Measurements from ENCODE around the gene AKR1C3. TPM values are rescaled to one million over a fixed set of nuclear protein-coding genes. Genes with fewer than 3 reads are reported as not detected.

The AKR1C3 gene
- total and polyA plus RNA-seq, 2 experiments from 2014 or later, result 6.9 to 9.1 TPM

DNA sequence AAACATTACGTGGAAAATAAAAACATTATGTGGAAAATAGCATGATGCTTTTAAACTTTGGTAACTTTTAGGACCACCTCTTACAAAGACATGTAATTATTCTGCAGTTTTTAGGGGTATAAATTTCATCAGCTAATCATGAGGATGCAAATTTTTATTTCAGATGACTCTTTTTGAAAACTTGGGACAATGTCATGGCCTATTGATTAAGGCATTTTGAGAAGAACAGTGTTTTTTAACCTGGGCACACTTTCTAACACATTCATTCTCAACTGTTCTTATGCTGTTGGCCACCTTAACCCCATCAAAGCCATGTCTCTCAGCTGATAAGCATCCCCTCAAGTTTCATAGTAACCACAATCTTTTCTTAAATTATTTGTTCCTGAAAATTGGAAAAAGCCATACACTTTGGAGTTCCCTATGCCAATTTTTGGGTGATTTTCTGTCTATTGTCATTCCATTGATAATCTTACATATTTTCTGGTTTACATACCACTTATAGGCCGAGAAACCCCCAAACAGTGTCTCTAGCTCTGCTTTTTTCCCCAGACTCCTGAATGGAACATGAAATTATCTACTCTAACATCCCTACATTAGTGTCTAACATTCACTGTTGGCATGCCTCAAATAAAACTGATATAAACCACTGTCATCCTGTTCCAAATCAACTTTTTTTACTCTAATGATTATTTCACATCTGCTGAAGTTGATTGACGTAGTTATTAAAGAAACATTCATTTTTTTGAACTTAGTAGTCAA is 14.6 kb downstream of the AKR1C3 start:
- Mint-ChIP-seq H3K36me3 (ENCODE audit: low read depth) (peaks cover 13% of the 10 kb centered on the region; the same call in 2 of the 3 replicates), H3K27ac (no peak overlapping the region), H3K4me1 (no peaks in the 10 kb centered on the region), H3K27me3 (ENCODE audit: insufficient read depth, low read depth, poor library complexity) (no peaks in the 10 kb centered on the region), H3K9me3 (peaks cover 38% of the 10 kb centered on the region), H3K4me3 (no peak overlapping the region)
- no peaks in the 10 kb centered on the region for H3K79me2 ChIP-seq (replicated peaks; ENCODE audit: insufficient read depth)
- no peaks in the 10 kb centered on the region for H3K4me1 ChIP-seq (ENCODE audit: insufficient read depth)
- ATAC-seq, result no peak
- H3K27ac ChIP-seq (ENCODE audit: low read depth), result no peak overlapping the region
- no peak overlapping the region for H2AFZ ChIP-seq
- no peak for DNase-seq (ENCODE audit: low spot score)
- no peak overlapping the region for H3K4me2 ChIP-seq
- H3K27me3 ChIP-seq (ENCODE audit: insufficient read depth), result no peaks in the 10 kb centered on the region
- no peaks in the 10 kb centered on the region for H3K9me2 ChIP-seq (ENCODE audit: insufficient read depth)
- 0 out of 2 replicates have a peak, but pooled peaks cover 2% of the 10 kb centered on the region for H3K36me3 ChIP-seq (ENCODE audit: insufficient read depth)
- H3K4me3 ChIP-seq, result no peak overlapping the region
- TF ChIP-seq ZNF462 (CRISPR knock-in tag; IDR thresholded peaks at IDR 0.05), result no peak
- TF ChIP-seq CREB1 (CRISPR knock-in tag; IDR thresholded peaks at IDR 0.05; ENCODE audit: low read depth), result no peak
- TF ChIP-seq NANOG (IDR thresholded peaks at IDR 0.05; ENCODE audit: borderline replicate concordance), result no peak
- TF ChIP-seq EZH2phosphoT487 (IDR thresholded peaks at IDR 0.05; ENCODE audit: unreplicated experiment), result no peak
- no peak for TF ChIP-seq ZNF114 (CRISPR knock-in tag; IDR thresholded peaks at IDR 0.05)
- no peak for TF ChIP-seq POLR2AphosphoS5 (IDR thresholded peaks at IDR 0.05; ENCODE audit: low read depth)
- no peak for TF ChIP-seq STAT1 (IDR thresholded peaks at IDR 0.05; ENCODE audit: unreplicated experiment)
- TF ChIP-seq ETS1 (IDR thresholded peaks at IDR 0.05), result no peak
- TF ChIP-seq, protein P1, sequence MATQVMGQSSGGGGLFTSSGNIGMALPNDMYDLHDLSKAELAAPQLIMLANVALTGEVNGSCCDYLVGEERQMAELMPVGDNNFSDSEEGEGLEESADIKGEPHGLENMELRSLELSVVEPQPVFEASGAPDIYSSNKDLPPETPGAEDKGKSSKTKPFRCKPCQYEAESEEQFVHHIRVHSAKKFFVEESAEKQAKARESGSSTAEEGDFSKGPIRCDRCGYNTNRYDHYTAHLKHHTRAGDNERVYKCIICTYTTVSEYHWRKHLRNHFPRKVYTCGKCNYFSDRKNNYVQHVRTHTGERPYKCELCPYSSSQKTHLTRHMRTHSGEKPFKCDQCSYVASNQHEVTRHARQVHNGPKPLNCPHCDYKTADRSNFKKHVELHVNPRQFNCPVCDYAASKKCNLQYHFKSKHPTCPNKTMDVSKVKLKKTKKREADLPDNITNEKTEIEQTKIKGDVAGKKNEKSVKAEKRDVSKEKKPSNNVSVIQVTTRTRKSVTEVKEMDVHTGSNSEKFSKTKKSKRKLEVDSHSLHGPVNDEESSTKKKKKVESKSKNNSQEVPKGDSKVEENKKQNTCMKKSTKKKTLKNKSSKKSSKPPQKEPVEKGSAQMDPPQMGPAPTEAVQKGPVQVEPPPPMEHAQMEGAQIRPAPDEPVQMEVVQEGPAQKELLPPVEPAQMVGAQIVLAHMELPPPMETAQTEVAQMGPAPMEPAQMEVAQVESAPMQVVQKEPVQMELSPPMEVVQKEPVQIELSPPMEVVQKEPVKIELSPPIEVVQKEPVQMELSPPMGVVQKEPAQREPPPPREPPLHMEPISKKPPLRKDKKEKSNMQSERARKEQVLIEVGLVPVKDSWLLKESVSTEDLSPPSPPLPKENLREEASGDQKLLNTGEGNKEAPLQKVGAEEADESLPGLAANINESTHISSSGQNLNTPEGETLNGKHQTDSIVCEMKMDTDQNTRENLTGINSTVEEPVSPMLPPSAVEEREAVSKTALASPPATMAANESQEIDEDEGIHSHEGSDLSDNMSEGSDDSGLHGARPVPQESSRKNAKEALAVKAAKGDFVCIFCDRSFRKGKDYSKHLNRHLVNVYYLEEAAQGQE (IDR thresholded peaks at IDR 0.05; ENCODE audit: unreplicated experiment), result no peak
- TF ChIP-seq, protein P2, sequence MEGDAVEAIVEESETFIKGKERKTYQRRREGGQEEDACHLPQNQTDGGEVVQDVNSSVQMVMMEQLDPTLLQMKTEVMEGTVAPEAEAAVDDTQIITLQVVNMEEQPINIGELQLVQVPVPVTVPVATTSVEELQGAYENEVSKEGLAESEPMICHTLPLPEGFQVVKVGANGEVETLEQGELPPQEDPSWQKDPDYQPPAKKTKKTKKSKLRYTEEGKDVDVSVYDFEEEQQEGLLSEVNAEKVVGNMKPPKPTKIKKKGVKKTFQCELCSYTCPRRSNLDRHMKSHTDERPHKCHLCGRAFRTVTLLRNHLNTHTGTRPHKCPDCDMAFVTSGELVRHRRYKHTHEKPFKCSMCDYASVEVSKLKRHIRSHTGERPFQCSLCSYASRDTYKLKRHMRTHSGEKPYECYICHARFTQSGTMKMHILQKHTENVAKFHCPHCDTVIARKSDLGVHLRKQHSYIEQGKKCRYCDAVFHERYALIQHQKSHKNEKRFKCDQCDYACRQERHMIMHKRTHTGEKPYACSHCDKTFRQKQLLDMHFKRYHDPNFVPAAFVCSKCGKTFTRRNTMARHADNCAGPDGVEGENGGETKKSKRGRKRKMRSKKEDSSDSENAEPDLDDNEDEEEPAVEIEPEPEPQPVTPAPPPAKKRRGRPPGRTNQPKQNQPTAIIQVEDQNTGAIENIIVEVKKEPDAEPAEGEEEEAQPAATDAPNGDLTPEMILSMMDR (conservative IDR thresholded peaks at IDR 0.05; ENCODE audit: low read depth in 2 of 2), result no peak
- TF ChIP-seq EZH2 (IDR thresholded peaks at IDR 0.05; ENCODE audit: low read depth, unreplicated experiment), result no peak
- no peak for TF ChIP-seq ZNF331 (CRISPR knock-in tag; IDR thresholded peaks at IDR 0.05; ENCODE audit: low read depth)
- TF ChIP-seq JUNB (IDR thresholded peaks at IDR 0.05; ENCODE audit: unreplicated experiment), result no peak
- H4K20me1 ChIP-seq (replicated peaks; ENCODE audit: insufficient read depth), result no peaks in the 10 kb centered on the region
- no peaks in the 10 kb centered on the region for H3F3A ChIP-seq (replicated peaks; ENCODE audit: low read depth)

All from GM23338 (cell line).